Cardiac muscle cell (in vitro differentiated cells and primary cell): ENCODE results near the gene TMEM171. TPM values are rescaled to one million over a fixed set of nuclear protein-coding genes. Genes with fewer than 3 reads are reported as not detected.

Source experiments
- DNase-seq, 2 donors: peaks; one replicate each; pipeline versions ENCODE4 v3.0.0 to v3.0.0-alpha.2; 2010 to 2017; ENCODE audit warnings: low read depth in 1 of 2, low spot score in 1 of 2
- H3K27ac ChIP-seq: fragments of 200-600 bp; sonication (generic); 2 replicates; pipeline ENCODE4 v1.5.1; 2016
- H3K27me3 ChIP-seq: fragments of 200-600 bp; sonication (generic); 2 replicates; pipeline ENCODE4 v1.6.0; 2016; ENCODE audit warnings: control low read depth
- H3K36me3 ChIP-seq: fragments of 200-600 bp; sonication (generic); 2 replicates; pipeline ENCODE4 v1.5.1; 2016; ENCODE audit warnings: control low read depth
- H3K4me1 ChIP-seq: fragments of 200-600 bp; sonication (generic); 2 replicates; pipeline ENCODE4 v1.8.1; 2017; ENCODE audit warnings: low read depth, mild to moderate bottlenecking, mixed run types
- H3K4me3 ChIP-seq: fragments of 200-600 bp; sonication (generic); 2 replicates; pipeline ENCODE4 v1.5.1; 2016; ENCODE audit warnings: mild to moderate bottlenecking
- H3K9me3 ChIP-seq: fragments of 200-600 bp; sonication (generic); 2 replicates; pipeline ENCODE4 v1.5.1; 2017; ENCODE audit warnings: low read depth, mild to moderate bottlenecking, control low read depth
- CTCF ChIP-seq: IDR thresholded peaks from 2 replicates; pipeline ENCODE4 v1.5.1; 2012; ENCODE audit warnings: low read depth, mild to moderate bottlenecking, low read length
- polyA plus RNA-seq: library from polyadenylated mRNA; unstranded; fragments of >200 nt; fragmentation: Nextera tagmentation; extraction: Ambion mirVana; gene quantifications from 2 replicates; pipeline ENCODE4 v1.2.1, GENCODE V29; 2016
- total RNA-seq: library from RNA; depleted of rRNA; stranded (reverse); fragments of >200 nt; gene quantifications from 2 replicates; pipeline ENCODE4 v1.2.3, GENCODE V29; 2016

TMEM171 gene
- total and polyA plus RNA-seq, 2 experiments from 2014 or later = not detected

GRCh38 chr5:73126957-73127356, 6.6 kb downstream of the TMEM171 start:
- no peaks in the 10 kb centered on the region for H3K9me3 ChIP-seq
- H3K27ac ChIP-seq = no peak overlapping the region
- no peak overlapping the region for H3K4me3 ChIP-seq
- TF ChIP-seq CTCF = no peak
- H3K36me3 ChIP-seq = no peaks in the 10 kb centered on the region
- DNase-seq = no peak
- H3K27me3 ChIP-seq = peaks cover 18% of the 10 kb centered on the region
- no peaks in the 10 kb centered on the region for H3K4me1 ChIP-seq

GRCh38 chr5:73129143-73129542, 8.8 kb downstream of the TMEM171 start:
- Histone ChIP-seq H3K9me3 (no peaks in the 10 kb centered on the region), H3K36me3 (no peaks in the 10 kb centered on the region), H3K4me3 (no peak overlapping the region), H3K27ac (no peak overlapping the region), H3K4me1 (no peaks in the 10 kb centered on the region), H3K27me3 (no peaks in the 10 kb centered on the region)
- no peak for TF ChIP-seq CTCF
- no peak for DNase-seq

GRCh38 chr5:73130811-73131210, 10.4 kb downstream of the TMEM171 start:
- Histone ChIP-seq H3K4me3 (no peak overlapping the region), H3K4me1 (no peaks in the 10 kb centered on the region)
- no peak for TF ChIP-seq CTCF

GRCh38 chr5:73131711-73132425, 11.5 kb downstream of the TMEM171 start:
- H3K4me1 ChIP-seq = peaks cover 5% of the 10 kb centered on the region
- H3K9me3 ChIP-seq = no peaks in the 10 kb centered on the region
- no peak for TF ChIP-seq CTCF
- H3K27me3 ChIP-seq = no peaks in the 10 kb centered on the region
- no peaks in the 10 kb centered on the region for H3K36me3 ChIP-seq
- DNase-seq = no peak
- H3K27ac ChIP-seq = no peak overlapping the region
- no peak overlapping the region for H3K4me3 ChIP-seq

More at GRCh38 chr5:73130811-73131210, 10.4 kb downstream of the TMEM171 start:
- Histone ChIP-seq H3K27me3 (no peaks in the 10 kb centered on the region), H3K36me3 (no peaks in the 10 kb centered on the region), H3K27ac (no peak overlapping the region), H3K9me3 (no peaks in the 10 kb centered on the region)
- peak in 1 of 2 donors; percentile 42 for DNase-seq

GRCh38 chr5:73132759-73133158, 12.4 kb downstream of the TMEM171 start:
- Histone ChIP-seq H3K27ac (no peak overlapping the region), H3K36me3 (no peaks in the 10 kb centered on the region), H3K4me1 (peaks cover 5% of the 10 kb centered on the region), H3K9me3 (no peaks in the 10 kb centered on the region), H3K27me3 (no peaks in the 10 kb centered on the region), H3K4me3 (no peak overlapping the region)
- no peak for DNase-seq
- no peak for TF ChIP-seq CTCF
